HG03066 (cell line): ENCODE measurements around the gene ESYT2.
"Not testable (repeated sequence)": the region's sequence is repeated elsewhere in the genome, so short reads cannot be mapped to it uniquely, and the experiment has no call there.

Experiments
- ATAC-seq: cut with Tn5 transposase; IDR thresholded peaks from one replicate; pipeline ENCODE4 v1.9.1; 2021; ENCODE audit warnings: low read depth; ENCODE audit not compliant: unreplicated experiment

Gene ESYT2, protein sequence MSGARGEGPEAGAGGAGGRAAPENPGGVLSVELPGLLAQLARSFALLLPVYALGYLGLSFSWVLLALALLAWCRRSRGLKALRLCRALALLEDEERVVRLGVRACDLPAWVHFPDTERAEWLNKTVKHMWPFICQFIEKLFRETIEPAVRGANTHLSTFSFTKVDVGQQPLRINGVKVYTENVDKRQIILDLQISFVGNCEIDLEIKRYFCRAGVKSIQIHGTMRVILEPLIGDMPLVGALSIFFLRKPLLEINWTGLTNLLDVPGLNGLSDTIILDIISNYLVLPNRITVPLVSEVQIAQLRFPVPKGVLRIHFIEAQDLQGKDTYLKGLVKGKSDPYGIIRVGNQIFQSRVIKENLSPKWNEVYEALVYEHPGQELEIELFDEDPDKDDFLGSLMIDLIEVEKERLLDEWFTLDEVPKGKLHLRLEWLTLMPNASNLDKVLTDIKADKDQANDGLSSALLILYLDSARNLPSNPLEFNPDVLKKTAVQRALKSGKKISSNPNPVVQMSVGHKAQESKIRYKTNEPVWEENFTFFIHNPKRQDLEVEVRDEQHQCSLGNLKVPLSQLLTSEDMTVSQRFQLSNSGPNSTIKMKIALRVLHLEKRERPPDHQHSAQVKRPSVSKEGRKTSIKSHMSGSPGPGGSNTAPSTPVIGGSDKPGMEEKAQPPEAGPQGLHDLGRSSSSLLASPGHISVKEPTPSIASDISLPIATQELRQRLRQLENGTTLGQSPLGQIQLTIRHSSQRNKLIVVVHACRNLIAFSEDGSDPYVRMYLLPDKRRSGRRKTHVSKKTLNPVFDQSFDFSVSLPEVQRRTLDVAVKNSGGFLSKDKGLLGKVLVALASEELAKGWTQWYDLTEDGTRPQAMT

GRCh38 chr7:158829342-158830210 lies at the start of gene ESYT2:
TSS of gene ESYT2 (minus strand) at chr7:158829509. CDS start at chr7:158829418, 91 bp downstream.
- ATAC-seq = peak; percentile 74

DNA sequence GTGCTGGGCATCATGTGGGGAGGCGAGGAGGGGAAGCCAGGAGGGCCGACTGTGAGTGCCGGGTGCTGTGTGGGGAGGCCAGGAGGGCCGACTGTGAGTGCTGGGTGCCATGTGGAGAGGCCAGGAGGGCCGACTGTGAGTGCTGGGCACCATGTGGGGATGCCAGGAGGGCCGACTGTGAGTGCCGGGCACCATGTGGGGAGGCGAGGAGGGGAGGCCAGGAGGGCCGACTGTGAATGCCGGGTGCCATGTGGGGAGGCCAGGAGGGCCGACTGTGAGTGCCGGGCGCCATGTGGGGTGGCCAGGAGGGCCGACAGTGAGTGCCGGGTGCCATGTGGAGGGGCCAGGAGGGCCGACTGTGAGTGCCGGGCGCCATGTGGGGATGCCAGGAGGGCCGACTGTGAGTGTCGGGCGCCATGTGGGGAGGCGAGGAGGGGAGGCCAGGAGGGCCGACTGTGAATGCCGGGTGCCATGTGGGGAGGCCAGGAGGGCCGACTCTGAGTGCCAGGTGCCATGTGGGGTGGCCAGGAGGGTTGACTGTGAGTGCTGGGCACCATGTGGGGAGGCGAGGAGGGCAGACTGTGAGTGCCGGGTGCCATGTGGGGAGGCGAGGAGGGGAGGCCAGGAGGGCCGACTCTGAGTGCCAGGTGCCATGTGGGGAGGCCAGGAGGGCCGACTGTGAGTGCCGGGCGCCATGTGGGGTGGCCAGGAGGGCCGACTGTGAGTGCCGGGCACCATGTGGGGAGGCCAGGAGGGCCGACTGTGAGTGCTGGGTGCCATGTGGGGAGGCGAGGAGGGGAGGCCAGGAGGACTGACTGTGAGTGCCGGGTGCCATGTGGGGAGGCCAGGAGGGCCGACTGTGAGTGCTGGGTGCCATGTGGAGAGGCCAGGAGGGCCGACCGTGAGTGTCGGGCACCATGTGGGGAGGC lies 49.1 kb upstream of the ESYT2 start:
- ATAC-seq = not testable (repeated sequence)

DNA sequence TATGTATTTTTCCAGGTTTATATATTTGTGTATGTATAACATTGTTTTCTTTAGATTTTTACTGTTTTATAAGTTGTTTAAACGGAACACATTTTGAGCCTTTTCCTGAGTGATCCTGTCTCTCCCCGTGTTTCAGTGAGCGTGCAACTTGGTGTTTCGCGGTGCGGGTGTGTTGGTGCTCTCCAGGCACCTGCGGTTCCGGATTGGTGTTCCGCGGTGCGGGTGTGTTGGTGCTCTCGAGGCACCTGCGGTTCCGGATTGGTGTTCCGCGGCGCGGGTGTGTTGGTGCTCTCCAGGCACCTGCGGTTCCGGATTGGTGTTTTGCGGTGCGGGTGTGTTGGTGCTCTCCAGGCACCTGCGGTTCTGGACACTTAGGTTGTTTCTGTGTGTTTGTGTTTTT lies 47.7 kb upstream of the ESYT2 start:
- ATAC-seq = no peak

- no peak for ATAC-seq
Observed at GRCh38 chr7:158869876-158870275, 40.6 kb upstream of the ESYT2 start.

GRCh38 chr7:158868764-158869410 lies 39.6 kb upstream of the ESYT2 start:
- ATAC-seq = no peak

DNA sequence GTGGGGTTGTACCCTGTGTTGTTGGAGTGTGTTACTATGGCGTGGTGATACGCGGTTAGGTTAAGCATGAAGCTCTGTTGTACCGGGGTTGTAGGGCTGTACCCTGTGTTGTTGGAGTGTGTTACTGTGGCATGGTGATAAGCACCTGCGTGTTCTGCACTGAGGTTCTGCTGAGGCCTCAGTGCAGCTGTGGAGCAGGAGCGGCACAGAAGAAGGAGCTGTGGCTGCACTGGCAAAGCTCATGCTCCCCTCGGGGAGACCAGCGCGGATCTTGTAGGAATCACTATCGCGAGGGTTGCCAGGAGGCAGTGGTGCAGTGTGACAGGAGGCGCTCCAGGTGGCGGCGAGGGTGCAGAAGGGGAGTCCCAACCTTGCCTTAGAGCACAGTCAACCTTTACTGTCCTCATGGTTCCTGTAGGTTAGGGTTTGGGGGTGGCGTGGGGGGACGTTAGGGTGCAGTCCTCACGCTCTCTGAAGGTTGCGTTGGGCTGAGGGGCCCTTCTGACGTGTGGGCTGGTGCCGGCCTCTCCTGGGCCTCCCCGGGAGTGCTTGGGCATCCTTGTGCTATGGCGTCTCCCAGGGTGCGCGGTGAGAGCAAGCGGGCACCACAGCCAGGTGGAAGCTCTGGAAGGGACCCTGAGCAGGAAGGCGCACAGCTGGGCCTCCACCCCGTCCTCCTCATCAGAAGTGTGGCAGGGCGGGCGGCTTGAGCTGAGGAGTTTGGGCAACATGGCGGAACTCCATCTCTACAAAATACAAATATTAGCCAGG lies 38.1 kb upstream of the ESYT2 start:
- ATAC-seq = no peak

GRCh38 chr7:158865977-158866376 lies 36.7 kb upstream of the ESYT2 start:
- ATAC-seq = no peak

- no peak for ATAC-seq
Observed at GRCh38 chr7:158865462-158865922, 36.2 kb upstream of the ESYT2 start.

- ATAC-seq = no peak
Observed at GRCh38 chr7:158864833-158865232, 35.5 kb upstream of the ESYT2 start.

DNA sequence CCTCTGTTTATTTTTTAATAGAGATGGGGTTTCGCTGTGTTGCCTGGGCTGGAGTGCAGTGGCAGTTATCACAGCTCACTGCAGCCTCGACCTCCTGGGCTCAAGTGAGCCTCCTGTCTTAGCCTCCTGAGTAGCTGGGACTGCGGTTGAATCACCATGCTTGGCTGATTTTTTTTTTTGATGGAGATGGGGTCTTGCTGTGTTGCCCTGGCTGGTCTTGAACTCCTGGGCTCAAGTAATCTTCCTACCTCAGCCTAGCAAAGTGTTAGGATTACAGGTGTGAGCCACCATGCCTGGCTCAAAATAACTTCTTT lies 35.2 kb upstream of the ESYT2 start:
- ATAC-seq = no peak

DNA sequence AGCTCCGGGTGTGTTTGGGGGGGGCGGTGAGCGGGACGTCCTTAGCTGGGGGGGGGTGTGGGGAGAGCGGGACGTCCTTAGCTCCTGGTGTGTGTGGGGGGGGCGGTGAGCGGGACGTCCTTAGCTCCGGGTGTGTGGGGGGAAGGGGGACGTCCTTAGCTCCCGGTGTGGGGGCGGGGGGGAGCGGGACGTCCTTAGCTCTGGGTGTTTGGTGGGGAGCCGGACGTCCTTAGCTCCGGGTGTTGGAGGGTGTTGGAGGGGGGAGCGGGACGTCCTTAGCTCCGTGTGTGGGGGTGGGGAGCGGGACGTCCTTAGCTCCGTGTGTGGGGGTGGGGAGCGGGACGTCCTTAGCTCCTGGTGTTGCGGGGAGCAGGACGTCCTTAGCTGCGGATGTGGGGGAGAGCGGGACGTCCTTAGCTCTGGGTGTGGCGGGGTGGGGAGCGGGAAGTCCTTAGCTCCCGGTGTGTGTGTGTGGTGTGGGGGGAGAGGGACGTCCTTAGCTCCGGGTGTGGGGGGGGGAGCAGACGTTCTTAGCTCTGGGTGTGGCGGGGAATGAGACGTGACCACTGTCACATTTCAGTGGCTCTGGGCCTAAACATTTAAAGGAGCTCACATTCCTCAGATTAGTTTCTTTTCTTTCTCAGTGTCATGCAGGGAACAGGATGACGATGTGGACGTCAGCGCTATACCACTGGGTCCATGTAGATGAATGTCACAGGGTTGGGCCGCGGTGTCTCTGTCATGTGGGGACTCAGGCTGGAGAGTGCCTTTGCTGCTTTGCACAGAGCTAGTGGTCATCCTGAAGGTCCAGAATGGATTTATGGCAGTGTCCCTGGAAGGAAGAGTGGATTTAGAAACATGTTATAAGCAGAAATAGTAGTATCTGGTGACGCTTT lies 34.5 kb upstream of the ESYT2 start:
- ATAC-seq = peak; percentile 33

- peak; percentile 48 for ATAC-seq
Observed at GRCh38 chr7:158862985-158863610, 33.8 kb upstream of the ESYT2 start.

DNA sequence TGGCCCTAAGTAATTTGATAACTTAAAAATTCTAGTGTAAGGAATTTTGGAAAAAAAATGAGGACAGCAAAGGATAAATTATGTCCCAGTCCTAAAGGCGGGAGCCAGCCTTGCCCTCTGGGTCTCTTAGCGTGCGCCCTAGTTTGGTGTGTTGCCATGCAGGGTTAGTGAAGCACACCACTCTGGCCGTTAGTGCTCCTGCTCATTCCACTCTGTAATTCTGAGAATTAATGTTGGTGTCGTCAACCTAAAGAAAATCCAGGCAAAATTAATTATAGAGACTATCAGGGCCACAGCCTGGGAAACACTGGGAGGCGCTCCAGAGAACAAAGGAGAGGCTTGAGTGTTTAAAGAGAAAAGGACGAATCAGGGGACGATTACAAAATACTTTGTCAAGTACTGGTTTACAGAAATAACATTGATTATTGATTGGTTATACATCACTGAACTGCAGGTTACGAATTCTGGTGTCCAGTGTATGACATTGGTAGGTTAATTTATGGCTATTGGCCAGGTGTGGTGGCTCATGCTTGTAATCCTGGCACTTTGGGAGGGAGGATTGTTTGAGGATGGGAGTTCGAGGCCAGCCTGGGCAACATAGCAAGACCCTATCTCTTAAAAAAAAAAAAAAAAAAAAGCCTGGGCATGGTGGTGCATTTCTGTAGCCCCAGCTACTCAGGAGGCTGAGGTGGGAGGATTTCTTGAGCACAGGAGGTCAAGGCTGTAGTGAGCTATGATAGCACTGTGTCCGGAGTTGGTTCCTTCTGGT lies 32.8 kb upstream of the ESYT2 start:
- ATAC-seq = no peak

DNA sequence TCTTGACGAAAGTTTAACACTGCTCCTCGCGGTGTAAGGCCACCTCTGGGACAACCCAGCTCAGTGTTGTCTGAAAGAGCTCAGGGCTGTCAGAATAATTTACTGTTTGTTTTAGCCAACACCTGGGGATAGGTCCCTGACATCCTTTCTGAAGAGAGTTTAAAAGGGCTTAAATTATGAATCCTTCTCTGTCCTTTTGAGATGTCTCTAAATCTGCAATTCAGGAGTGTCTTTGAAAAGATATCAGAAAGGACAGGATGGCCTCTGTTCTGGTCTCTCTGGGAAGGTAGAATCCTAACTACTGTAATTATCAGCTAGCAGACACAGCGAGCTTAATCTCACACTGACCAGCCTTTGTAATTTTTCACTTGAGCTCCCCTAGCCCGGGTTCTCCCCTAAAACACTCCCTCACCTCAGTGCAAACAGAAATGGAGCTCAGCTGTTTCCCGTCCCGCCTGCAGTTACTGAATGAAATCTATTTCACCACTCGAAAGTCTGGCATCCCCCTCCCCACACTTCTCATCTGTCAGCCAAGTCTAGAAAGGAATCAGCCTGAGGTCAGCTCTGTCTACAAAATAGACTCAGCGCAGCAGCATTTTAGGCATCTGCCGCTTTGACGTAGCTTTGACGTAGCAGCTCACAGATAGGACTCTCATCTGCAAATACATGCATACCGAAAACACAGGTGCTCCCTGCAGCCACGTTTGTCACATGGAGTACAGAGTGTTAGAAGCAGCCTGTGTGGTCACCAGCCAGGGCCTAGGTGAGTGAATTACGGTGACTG lies 31.9 kb upstream of the ESYT2 start:
- ATAC-seq = no peak

GRCh38 chr7:158860394-158860793 lies 31.1 kb upstream of the ESYT2 start:
- ATAC-seq = no peak
